22Rv1 (cell line): ENCODE results near the gene HAS3.

Experiments
- ZFX ChIP-seq: fragments of 450-650 bp; IDR thresholded peaks from 2 replicates; pipeline ENCODE4 v1.6.1; 2017; ENCODE audit warnings: antibody characterized with exemption, borderline replicate concordance
- TF ChIP-seq, protein P1 (sequence below): fragments of 450-650 bp; IDR thresholded peaks from 2 replicates; pipeline ENCODE4 v1.5.1; 2017; ENCODE audit warnings: mild to moderate bottlenecking

DNA sequence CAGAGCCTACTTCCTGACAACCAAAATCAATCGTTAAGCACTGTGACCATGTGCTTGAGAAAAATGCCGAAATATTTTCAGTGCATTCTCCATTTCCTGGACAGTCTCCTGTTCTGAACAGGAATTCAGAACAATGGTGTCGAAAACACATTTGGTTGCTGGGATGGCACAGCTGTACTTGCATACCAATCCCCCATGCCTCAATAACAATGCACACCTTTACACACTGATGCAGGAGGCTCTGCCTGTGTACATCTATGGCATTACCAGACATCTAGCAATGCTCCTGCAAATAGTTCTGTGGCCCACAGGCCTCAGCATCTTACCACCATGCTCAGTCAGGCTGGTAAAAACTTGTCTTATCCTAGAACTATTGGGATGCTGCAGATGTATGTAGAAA lies 20.8 kb downstream of the HAS3 start:
- no peak for TF ChIP-seq ZFX
- TF ChIP-seq, protein P1, sequence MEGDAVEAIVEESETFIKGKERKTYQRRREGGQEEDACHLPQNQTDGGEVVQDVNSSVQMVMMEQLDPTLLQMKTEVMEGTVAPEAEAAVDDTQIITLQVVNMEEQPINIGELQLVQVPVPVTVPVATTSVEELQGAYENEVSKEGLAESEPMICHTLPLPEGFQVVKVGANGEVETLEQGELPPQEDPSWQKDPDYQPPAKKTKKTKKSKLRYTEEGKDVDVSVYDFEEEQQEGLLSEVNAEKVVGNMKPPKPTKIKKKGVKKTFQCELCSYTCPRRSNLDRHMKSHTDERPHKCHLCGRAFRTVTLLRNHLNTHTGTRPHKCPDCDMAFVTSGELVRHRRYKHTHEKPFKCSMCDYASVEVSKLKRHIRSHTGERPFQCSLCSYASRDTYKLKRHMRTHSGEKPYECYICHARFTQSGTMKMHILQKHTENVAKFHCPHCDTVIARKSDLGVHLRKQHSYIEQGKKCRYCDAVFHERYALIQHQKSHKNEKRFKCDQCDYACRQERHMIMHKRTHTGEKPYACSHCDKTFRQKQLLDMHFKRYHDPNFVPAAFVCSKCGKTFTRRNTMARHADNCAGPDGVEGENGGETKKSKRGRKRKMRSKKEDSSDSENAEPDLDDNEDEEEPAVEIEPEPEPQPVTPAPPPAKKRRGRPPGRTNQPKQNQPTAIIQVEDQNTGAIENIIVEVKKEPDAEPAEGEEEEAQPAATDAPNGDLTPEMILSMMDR: no peak
